K562 (cell line): Measurements from ENCODE around the gene DRAXIN. TPM values are rescaled to one million over a fixed set of nuclear protein-coding genes. Genes with fewer than 3 reads are reported as not detected.

Experiments used
- DPF2 ChIP-seq: fragments of 450-650 bp; IDR thresholded peaks from 2 replicates; pipeline ENCODE4 v1.6.1; 2016
- E2F3 ChIP-seq: fragments of 250-450 bp; sonication (Bioruptor Pico); IDR thresholded peaks from 2 replicates; pipeline ENCODE4 v1.4.0; 2020; ENCODE audit warnings: mild to moderate bottlenecking
- GTF2E2 ChIP-seq: fragments of 200-800 bp; sonication (Bioruptor generic); IDR thresholded peaks from 2 replicates; pipeline ENCODE4 v1.6.1; 2016; ENCODE audit warnings: missing genetic modification characterization, missing compliant biosample characterization
- JUND ChIP-seq, 2 experiments: IDR thresholded peaks; 2 replicates in 1 of 2; 3 replicates in 1 of 2; pipeline ENCODE4 v1.6.1; 2011; ENCODE audit warnings: borderline replicate concordance in 2 of 2, low read depth in 2 of 2, low read length in 2 of 2, improper control_type of control experiment in 1 of 2, missing biosample characterization in 1 of 2, missing genetic modification characterization in 1 of 2, missing genetic modification reagents in 1 of 2
- MYC ChIP-seq, 2 experiments: fragments of 250-450 bp in 1 of 2; sonication (Bioruptor Pico) in 1 of 2; IDR thresholded peaks; 2 replicates each; pipeline versions ENCODE4 v1.5.1 to v1.6.1; 2012 to 2021; ENCODE audit warnings: low read depth in 2 of 2, borderline replicate concordance in 1 of 2, improper control_type of control experiment in 1 of 2, low read length in 1 of 2, mild to moderate bottlenecking in 1 of 2, moderate library complexity in 1 of 2
- PTBP1 ChIP-seq: fragments of 200-400 bp; formaldehyde crosslinking; IDR thresholded peaks from 2 replicates; pipeline ENCODE4 v1.6.1; 2017; ENCODE audit warnings: low read depth, low read length
- SIN3B ChIP-seq: fragments of 450-650 bp; IDR thresholded peaks from 2 replicates; pipeline ENCODE4 v1.6.1; 2017; ENCODE audit warnings: low read depth, mild to moderate bottlenecking, moderate library complexity
- TCF15 ChIP-seq: fragments of 250-450 bp; sonication (Bioruptor Pico); IDR thresholded peaks from 2 replicates; pipeline ENCODE4 v1.8.0; 2022; ENCODE audit warnings: moderate library complexity, mild to moderate bottlenecking, inconsistent platforms
- ZFP30 ChIP-seq: fragments of 250-450 bp; sonication (Bioruptor Pico); IDR thresholded peaks from 2 replicates; pipeline ENCODE4 v1.8.0; 2022; ENCODE audit warnings: moderate library complexity, mild to moderate bottlenecking, inconsistent platforms, borderline replicate concordance
- ZNF224 ChIP-seq: sonication (generic); formaldehyde crosslinking; IDR thresholded peaks from 2 replicates; pipeline ENCODE4 v1.8.0; 2022; ENCODE audit warnings: mild to moderate bottlenecking, missing genetic modification reagents
- ZNF347 ChIP-seq: fragments of 450-650 bp; formaldehyde crosslinking; IDR thresholded peaks from 2 replicates; pipeline ENCODE4 v1.4.0; 2020; ENCODE audit warnings: low read depth, mild to moderate bottlenecking, moderate library complexity
- ZSCAN29 ChIP-seq: fragments of 450-650 bp; IDR thresholded peaks from 2 replicates; pipeline ENCODE4 v1.6.1; 2017
- ZSCAN32 ChIP-seq: fragments of 450-650 bp; formaldehyde crosslinking; IDR thresholded peaks from 2 replicates; pipeline ENCODE4 v1.4.0; 2020; ENCODE audit warnings: mild to moderate bottlenecking, moderate library complexity
- polyA plus RNA-seq, 8 experiments: library from polyadenylated mRNA; depleted of rRNA in 4 of 8; stranded (reverse) in 5 of 8; unstranded in 3 of 8; fragments of >200 nt; fragmentation: Nextera tagmentation in 2 of 8; fragmentation: Illumina TruSeq in 1 of 8; extraction: Ambion mirVana in 2 of 8; extraction: Trizol in 1 of 8; gene quantifications; 2 replicates each; pipeline versions ENCODE4 v1.2.1 to v1.2.3, GENCODE V29; 2011 to 2014; ENCODE audit warnings: inconsistent platforms in 1 of 8, missing spikeins in 1 of 8
- total RNA-seq, 7 experiments: library from RNA; depleted of rRNA in 6 of 7; stranded (reverse); fragments of >200 nt in 6 of 7; fragmentation: Illumina TruSeq in 2 of 7; extraction: Trizol in 2 of 7; gene quantifications; 2 replicates each; pipeline versions ENCODE4 v1.2.1 to v1.2.3, GENCODE V29; 2011 to 2021; ENCODE audit warnings: low replicate concordance in 1 of 7
- TF ChIP-seq, protein P1 (sequence below): sonication (generic); formaldehyde crosslinking; IDR thresholded peaks from 2 replicates; pipeline ENCODE4 v1.8.1; 2023; ENCODE audit warnings: mild to moderate bottlenecking, missing genetic modification reagents, moderate library complexity
- TF ChIP-seq, protein P2 (sequence below): conservative IDR thresholded peaks from 2 replicates; pipeline ENCODE4 v1.6.1; 2011; ENCODE audit warnings: low read depth, mild to moderate bottlenecking, low read length; ENCODE audit not compliant: control insufficient read depth

The DRAXIN gene
- total and polyA plus RNA-seq, 9 of the 15 experiments (the other 6 are each of a cell fraction or from before 2014, with no cell fraction given), result 0.01 to 0.04 (median 0.01) TPM; not detected in 6

GRCh38 chr1:11650331-11650991 lies 41.0 kb upstream of the DRAXIN start (continued):
- TF ChIP-seq, protein P1, sequence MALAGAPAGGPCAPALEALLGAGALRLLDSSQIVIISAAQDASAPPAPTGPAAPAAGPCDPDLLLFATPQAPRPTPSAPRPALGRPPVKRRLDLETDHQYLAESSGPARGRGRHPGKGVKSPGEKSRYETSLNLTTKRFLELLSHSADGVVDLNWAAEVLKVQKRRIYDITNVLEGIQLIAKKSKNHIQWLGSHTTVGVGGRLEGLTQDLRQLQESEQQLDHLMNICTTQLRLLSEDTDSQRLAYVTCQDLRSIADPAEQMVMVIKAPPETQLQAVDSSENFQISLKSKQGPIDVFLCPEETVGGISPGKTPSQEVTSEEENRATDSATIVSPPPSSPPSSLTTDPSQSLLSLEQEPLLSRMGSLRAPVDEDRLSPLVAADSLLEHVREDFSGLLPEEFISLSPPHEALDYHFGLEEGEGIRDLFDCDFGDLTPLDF (CRISPR knock-in tag), result 0 out of 2 replicates have a peak, but pooled peaks have one; percentile 51
- no peak for TF ChIP-seq ZSCAN29
- no peak for TF ChIP-seq ZSCAN32 (CRISPR knock-in tag)
- peak; percentile 97 for TF ChIP-seq PTBP1
- TF ChIP-seq ZNF347 (CRISPR knock-in tag), result no peak
- TF ChIP-seq DPF2, result 0 out of 2 replicates have a peak, but pooled peaks have one; percentile 19
- TF ChIP-seq JUND (IDR thresholded peaks at IDR 0.05; ENCODE audit: borderline replicate concordance, low read depth, low read length), result no peak; the same call in 1 of the 2 replicates
- TF ChIP-seq JUND (tag; IDR thresholded peaks at IDR 0.05; ENCODE audit: borderline replicate concordance, low read depth, low read length), result no peak
- TF ChIP-seq GTF2E2 (tag), result no peak
- TF ChIP-seq TCF15 (CRISPR knock-in tag), result no peak
- TF ChIP-seq, protein P2, sequence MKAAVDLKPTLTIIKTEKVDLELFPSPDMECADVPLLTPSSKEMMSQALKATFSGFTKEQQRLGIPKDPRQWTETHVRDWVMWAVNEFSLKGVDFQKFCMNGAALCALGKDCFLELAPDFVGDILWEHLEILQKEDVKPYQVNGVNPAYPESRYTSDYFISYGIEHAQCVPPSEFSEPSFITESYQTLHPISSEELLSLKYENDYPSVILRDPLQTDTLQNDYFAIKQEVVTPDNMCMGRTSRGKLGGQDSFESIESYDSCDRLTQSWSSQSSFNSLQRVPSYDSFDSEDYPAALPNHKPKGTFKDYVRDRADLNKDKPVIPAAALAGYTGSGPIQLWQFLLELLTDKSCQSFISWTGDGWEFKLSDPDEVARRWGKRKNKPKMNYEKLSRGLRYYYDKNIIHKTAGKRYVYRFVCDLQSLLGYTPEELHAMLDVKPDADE, result peak; percentile 46; the same call in 1 of the 2 replicates
- no peak for TF ChIP-seq ZNF224 (CRISPR knock-in tag)
- peak; percentile 84 for TF ChIP-seq MYC (IDR thresholded peaks at IDR 0.05; ENCODE audit: low read depth, low read length)
- no peak for TF ChIP-seq MYC (CRISPR knock-in tag; IDR thresholded peaks at IDR 0.05; ENCODE audit: borderline replicate concordance, low read depth)
- TF ChIP-seq E2F3, result no peak
- TF ChIP-seq ZFP30 (CRISPR knock-in tag), result no peak
- peak; percentile 70; the same call in 1 of the 2 replicates for TF ChIP-seq SIN3B
